GM23248 (cell line): ENCODE measurements around the gene RASGEF1B.

ENCODE experiments used
- EZH2 ChIP-seq: fragments of 200-600 bp; sonication (generic); IDR thresholded peaks from 2 replicates; pipeline ENCODE4 v1.6.1; 2018; ENCODE audit warnings: antibody characterized with exemption, mild to moderate bottlenecking; ENCODE audit not compliant: insufficient read depth, poor library complexity, severe bottlenecking
- EZH2phosphoT487 ChIP-seq: fragments of 200-600 bp; sonication (generic); IDR thresholded peaks from 2 replicates; pipeline ENCODE4 v1.6.1; 2018; ENCODE audit warnings: antibody characterized with exemption, moderate library complexity, mild to moderate bottlenecking, low read depth; ENCODE audit not compliant: insufficient read depth

GRCh38 chr4:81440949-81441348 lies 30.8 kb downstream of the RASGEF1B start:
- TF ChIP-seq EZH2 (no peak), EZH2phosphoT487 (no peak)
